ENCODE measurements around the gene THBS1.

DNA sequence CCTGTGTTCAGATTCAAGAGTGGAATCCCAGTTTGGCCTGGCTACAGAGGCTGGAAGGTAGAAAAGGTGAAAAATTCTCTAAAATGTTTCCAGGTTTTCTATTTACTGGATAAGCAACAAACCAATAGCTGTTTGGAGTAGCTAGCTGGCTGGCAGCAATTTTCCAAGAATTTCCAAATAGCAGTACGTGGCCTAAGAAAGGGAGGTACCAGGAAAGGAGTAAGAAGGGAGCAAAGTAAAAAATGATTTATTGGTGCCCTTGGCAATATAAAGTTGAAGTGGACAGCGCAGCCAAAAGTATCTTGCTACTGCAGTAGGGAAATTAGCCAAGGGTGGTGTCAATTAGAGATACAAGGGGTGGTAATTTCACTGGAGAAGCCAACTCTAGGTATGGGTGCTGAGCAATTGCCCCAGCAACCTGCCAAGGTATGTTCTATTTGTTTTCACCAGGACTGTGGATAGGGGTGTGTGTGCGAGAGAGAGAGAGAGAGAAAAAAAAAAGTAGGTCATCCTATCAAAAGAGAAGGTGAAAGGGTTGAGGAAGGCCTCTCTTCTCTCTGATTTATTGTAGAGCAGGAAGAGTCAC lies 40.8 kb upstream of the THBS1 start:
- TF ChIP-seq, protein P1, sequence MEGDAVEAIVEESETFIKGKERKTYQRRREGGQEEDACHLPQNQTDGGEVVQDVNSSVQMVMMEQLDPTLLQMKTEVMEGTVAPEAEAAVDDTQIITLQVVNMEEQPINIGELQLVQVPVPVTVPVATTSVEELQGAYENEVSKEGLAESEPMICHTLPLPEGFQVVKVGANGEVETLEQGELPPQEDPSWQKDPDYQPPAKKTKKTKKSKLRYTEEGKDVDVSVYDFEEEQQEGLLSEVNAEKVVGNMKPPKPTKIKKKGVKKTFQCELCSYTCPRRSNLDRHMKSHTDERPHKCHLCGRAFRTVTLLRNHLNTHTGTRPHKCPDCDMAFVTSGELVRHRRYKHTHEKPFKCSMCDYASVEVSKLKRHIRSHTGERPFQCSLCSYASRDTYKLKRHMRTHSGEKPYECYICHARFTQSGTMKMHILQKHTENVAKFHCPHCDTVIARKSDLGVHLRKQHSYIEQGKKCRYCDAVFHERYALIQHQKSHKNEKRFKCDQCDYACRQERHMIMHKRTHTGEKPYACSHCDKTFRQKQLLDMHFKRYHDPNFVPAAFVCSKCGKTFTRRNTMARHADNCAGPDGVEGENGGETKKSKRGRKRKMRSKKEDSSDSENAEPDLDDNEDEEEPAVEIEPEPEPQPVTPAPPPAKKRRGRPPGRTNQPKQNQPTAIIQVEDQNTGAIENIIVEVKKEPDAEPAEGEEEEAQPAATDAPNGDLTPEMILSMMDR (IDR thresholded peaks at IDR 0.05; ENCODE audit: low read length): no peak
- TF ChIP-seq EZH2phosphoT487 (IDR thresholded peaks at IDR 0.05; ENCODE audit: low read length) (no peak), EZH2 (optimal IDR thresholded peaks at IDR 0.05; ENCODE audit: low read depth, low read length) (no peak)

Data from MM.1S (cell line).